Activated naive CD8-positive, alpha-beta T cell treated with anti-CD3 and anti-CD28 coated beads, Interleukin-2, amount 50 U/mL, for 16 hours (primary cell): ENCODE data around the gene OR10H1.
"Not testable (repeated sequence)": the region's sequence is repeated elsewhere in the genome, so short reads cannot be mapped to it uniquely, and the experiment has no call there.

Experiments used
- DNase-seq: peaks from one replicate; pipeline ENCODE4 v3.0.0-alpha.2; 2020; ENCODE audit warnings: low read depth, low spot score

Gene OR10H1

DNA sequence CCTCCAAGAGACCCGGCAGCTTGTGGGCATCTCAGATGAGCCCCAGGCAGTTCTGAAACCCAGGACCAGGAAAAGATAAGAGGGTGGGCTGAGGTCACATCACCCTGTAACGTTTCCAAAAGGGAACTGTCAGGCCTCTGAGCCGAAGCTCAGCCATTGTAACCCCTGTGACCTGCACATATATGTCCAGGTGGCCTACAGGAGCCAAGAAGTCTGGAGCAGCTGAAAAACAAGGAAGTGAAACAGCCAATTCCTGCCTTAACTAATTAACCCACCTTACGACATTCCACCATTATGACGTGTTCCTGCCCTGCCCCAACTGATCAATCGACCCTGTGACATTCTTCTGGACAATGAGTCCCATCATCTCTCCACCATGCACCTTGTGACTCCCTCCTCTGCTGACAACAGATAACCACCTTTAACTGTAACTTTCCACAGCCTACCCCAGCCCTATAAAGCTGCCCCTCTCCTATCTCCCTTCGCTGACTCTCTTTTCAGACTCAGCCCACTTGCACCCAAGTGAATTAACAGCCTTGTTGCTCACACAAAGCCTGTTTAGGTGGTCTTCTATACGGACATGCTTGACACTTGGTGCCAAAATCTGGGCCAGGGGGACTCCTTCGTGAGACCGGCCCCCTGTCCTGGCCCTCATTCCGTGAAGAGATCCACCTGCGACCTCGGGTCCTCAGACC, 13.3 kb upstream of the OR10H1 start:
- not testable (repeated sequence) for DNase-seq

DNA sequence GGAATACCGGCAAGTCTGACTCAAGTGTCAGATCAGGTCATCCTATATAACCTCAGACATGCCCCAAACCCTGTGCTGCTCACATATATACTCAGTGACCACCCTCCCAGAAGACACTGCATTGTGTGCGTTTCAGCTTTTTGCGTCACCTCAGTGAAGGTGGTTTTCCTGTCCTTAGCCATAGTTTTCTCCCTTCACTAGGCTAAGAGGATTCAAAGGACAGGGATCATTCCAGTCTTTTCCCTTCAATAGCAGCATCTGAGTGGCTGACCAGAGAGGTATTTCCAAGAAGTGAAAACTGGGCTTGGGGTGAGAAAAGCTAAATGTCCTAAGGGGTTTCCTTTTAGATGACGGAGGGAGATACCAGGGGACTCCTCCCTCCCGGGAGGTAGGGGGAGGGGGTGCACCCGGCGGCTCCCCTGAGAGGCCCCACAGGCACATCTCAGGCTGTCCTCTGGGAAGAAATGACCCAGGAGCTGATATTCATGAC, 12.7 kb upstream of the OR10H1 start:
- no peak for DNase-seq

DNA sequence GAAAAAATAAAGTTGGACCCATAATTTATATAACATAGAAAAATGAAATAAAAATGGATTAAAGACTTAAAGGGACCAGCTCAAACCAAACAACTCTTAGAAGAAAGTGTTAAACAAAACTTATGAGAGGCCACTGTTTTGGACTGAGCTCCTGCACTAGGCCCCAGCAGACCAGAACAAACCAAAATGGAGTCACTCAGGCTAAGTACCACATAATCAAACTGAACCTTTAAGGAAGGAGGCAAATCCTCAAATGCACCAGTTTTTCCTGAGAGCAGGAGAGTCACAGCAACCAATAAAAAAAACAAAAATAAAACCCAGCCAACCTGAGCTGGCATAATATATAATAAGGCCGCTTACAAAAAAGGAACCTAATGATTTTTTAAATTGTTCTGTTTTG, 10.3 kb upstream of the OR10H1 start:
- DNase-seq = no peak

DNA sequence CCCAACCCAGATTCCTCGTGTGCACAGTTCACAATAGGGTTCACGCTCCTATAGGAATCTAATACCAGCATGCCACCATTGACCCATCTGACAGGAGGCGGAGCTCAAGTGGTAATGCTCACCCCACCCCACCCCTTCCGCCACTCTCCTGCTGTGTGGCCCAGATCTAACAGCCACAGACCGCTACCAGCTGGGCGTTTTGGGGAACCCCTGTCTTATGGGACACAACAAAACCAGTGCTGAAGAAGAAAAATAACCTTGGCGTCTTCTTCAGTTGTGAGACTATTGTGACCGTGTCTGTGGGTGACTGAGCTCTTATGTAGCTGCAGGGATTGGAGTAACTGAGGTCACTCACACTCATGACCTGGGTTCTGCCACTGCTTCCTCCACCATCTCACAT, 5.2 kb upstream of the OR10H1 start:
- DNase-seq = no peak

DNA sequence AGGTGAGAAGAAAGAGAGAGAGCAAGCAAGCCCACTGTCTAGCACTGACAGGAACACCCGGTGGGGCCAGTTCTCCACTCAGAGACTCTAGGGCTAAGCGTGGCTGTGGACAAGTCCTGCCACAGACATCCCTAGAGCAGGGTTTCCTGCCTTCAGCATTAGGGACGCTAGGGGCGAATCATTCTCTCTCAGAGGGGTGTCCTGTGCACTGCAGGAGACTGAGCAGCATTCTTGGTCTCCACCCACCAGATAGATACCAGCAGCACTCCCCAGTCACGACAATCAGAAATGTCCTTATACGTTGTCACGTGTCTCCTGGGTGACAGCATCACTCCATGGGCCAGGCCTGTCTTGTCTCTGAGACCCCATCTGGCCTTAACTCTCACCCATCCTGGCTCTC, 1.5 kb downstream of the OR10H1 start:
- no peak for DNase-seq

DNA sequence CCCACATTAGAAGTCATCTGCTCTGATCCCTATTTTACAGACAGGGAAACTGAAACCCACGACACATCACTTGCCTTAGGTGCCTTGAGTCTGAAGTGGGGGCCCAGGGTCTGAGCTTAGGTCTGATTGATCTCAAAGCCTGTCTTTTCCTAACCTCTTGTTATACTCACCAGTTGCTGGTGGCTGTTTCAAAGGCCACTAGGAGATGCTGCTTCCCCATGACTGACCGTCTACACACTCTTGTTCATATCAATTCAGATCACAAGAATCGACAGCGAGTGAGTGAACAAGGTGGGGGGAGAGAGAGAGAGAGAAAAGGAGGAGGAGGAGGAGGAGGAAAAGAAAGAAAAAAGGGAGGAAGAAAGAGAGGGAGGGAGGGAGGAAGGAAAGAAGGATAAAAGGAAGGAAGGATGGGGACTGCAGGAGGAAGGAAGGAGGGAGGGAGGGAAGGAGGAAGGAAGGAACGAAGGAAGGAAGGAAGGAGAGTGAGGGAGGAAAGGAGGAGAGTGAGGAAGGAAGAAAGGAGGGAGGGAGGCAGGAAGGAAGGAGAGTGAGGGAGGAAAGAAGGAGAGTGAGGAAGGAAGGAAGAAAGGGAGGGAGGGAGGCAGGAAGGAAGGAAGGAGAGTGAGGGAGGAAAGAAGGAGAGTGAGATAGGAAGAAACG, 3.3 kb downstream of the OR10H1 start:
- no peak for DNase-seq

DNA sequence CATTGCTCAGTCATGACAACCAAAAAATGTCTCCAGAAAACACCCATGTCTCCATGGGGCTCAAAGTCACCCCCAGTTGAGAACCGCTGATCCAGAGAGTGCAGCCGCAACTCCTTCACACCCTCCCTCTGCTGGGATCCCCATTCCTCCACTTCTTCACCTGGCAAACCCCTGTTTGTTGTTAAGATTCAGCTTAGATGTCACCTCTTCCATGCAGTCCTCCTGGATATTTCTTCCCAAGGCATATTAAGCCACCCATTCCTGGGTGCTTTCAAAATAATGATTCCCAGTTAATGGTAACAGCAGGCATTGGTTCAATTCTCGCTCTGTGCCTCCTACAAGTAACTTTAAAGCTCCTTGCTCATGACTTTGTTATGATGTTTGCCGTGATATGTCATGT, 4.0 kb downstream of the OR10H1 start:
- DNase-seq = no peak

DNA sequence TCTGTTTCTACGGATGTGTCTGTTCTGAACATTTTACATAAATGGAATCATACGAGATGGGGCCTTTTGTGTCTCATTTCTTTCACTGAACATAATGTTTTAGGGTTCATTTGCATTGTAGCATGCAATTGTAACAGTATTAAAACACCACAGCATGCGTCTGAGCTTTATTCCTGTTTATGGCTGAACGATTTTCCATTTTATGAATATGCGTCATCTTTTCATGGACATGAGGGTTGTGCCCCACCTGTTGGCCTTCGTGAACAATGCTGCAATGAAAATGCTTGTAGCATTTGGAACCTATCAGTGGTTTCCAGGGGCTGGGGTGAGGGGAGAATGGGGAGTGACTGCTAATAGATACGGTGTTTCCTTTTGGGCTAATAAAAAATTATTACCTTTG, 5.1 kb downstream of the OR10H1 start:
- no peak for DNase-seq

DNA sequence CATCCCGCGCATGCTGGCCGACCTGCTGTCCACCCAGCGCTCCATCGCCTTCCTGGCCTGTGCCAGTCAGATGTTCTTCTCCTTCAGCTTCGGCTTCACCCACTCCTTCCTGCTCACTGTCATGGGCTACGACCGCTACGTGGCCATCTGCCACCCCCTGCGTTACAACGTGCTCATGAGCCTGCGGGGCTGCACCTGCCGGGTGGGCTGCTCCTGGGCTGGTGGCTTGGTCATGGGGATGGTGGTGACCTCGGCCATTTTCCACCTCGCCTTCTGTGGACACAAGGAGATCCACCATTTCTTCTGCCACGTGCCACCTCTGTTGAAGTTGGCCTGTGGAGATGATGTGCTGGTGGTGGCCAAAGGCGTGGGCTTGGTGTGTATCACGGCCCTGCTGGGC, 21.2 kb downstream of the OR10H1 start:
- DNase-seq = not testable (repeated sequence)

DNA sequence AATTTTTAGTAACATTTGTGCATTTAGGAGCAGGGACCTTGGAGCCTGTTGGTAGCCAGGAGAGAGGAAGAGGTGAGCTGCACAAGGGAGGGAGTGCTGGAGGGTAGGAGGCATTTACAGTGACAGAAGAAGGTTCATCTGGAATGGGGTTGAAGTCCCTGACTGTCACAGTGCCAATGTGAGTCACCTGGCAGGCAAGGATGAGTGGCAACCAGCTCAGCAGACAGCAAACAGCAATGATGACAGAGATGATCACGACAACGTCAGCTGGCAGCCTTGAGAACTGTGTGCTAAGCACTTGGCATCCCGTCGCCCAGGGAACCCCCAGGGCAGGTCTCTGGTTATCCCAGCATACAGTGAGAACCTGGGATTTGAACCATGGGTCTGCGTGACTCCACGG, 25.4 kb downstream of the OR10H1 start:
- no peak for DNase-seq

DNA sequence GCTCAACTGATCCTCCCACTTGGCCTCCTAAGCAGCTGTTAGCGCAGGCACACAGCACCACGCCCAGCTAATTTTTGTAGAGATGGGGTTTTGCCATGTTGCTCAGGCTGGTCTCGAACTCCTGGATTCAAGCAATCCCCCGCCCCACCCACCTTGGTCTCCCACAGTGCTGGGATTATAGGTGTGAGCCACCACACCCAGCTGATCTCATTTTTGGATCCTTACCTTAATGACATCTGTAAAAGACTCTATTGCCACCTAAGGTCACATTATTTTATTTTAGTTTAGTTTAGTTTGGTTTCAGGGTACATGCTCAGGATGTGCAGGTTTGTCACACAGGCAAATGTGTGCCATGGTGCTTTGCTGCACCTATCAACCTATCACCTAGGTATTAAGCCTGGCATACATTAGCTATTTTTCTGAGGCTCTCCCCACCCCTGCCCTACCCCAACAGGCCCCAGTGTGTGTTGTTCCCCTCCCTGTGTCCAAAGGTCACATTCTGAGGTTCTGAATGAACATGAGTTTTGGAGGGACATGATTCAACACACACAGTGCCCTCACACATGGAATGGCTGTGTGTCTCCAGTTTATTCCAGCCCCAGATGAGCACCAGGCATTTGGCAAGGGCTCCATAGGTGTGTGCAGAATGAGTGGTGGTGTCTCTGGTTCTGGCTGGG, 26.7 kb downstream of the OR10H1 start:
- no peak for DNase-seq

DNA sequence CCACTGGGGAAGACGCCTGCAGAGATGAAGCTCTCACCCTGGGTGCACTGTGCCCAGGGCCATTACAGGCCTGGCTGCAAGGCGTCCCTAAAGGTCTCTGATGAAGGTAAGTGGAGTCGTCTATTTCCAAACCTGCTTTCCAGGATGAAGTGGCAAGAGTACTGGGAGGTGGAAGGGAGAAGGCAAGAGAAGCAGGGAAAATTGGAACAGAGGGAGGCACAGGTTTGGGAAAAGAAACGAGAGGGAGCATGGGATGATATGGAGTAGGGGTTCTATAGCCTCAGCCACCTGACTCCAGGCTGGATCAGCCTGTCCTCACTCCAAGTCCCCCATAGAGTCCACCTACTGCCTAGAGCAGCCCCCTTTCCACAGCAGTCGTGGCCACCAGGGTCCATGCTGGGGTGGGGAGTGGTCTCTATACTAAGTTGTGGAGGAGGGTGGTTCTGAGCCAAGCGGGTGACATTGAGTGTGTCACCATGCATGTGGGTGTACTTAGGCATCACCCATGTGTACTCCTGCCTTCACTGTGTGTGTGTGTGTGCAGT, 27.8 kb downstream of the OR10H1 start, which contains the start of gene OR10H5:
OR10H5 (plus strand) TSS at position 51 of the 545 bp plus-strand sequence. CDS start 6,388 bp downstream, outside the sequence.
- DNase-seq = no peak

DNA sequence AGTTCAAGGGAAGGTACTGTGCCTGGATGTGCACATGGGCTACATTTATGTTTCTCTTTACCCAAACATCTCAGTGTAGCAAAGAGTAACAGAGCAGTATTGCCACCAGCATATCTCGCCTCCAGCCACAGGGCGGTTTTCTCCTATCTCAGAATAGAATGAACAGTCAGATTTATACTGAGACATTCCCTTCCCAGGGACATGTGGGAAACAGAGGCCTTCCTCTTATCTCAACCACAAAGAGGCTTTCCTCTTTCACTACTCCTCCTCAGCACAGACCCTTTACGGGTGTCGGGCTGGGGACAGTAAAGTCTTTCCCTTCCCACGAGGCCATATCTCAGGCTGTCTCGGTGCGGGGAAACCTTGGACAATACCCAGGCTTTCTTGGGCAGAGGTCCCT, 32.6 kb downstream of the OR10H1 start:
- not testable (repeated sequence) for DNase-seq

DNA sequence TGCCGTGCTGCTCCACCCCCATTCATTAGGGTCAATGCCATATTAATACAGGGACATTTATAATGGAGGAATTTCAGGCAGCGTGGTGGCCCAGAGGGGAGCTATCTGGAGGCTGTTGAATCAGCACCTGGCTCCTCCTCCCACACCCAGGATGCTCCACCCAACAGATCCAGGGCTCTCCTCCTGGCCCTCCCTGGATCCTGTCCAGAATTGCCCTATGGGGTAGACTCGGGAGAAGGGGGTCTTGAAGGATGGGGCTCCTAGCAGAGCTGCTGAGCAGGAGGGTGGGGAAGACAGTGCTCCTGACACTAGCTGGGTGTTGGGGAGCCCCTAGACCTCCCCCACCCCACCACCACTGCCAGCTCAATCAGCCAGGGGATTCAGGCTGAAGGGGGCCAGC, 33.3 kb downstream of the OR10H1 start:
- no peak for DNase-seq

DNA sequence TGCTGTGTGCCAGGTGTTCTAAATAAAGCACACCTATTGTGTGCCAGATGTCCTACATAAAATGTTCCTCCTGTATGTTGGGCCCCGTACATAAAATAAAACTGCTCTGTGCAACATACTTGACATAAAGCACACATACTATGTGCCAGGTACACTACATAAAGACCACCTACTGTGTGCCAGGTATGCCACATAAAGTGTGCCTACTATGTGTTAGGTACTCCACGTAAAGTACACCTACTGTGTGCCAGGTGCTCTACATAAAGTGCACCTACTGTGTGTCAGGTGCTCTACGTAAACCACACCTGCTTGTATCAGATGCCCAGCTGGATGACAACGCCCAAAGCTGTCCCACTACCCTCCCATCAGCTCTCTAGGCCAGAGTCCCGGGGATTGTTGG, 33.8 kb downstream of the OR10H1 start:
- DNase-seq = no peak

DNA sequence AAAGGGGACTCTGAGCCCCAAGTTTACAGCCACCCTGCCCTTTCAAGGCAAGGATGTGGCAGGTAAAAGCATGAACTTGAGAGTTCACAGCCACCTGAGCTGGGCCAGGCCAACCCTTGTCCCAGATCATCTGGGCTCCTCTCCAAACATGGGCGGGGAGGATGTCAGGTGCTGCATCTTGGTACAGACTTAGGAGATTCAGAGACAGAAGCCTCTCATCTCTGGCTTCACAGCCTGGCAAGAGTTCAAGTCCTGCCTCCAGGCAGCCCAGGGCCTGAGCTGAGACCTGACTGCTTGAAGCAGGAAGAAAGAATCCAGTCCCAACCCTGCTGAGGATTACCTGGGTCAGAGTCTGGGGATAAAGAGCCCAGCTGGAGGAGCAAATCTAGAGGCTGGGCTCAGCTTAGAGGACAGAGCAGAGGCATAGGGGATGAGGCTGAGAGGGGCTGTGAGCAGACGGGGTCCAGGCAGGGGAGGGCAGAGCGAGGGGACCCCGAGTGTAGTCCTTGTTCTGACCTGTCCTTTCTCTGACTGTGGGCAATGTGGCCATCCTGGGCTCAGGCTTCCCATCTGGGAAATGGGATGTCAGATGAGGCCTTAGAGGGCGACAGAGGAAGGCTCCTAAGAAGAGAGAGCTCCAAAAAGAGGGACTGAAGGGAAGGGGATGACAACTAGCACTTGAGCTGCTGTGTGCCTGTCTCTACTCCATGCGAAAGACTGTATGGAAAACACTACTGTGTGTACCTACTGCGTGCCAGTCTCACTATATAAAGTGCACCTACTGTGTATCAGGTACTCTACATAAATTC, 34.6 kb downstream of the OR10H1 start:
- DNase-seq = no peak

DNA sequence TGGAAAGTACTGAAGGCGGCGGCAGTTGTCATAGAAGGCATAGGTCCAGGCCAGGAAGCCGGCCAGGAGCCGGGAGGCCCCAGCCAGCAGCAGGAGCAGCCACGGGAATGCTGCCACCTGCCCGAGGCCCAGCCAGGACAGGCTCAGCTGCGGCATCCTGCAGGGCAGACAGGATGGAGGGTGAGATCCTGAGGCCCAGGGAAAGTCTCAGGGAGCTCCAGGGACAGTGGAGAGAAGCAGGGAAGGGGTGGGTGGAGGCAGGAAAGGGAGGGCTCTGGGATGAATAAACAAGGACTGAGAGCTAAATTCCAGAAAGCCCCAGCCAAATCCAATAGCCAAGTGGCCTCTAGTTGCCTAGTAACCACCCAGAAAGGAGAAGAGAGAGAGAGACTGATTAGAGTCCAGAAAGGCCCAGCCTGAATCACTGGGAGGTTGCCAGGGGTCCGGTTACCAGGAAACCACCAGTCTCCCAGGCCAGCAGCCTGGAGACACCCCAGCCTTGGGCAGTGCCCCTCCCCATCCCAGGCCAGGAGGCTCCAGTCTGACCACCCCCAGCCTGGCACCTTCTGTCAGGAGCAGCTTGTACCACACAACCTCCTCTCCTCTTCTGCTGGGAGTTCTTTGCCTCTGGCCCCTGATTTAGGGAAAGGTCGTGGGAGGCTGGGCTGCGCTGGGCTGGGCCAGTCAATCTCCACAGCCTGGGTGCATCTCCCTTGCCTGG, 35.5 kb downstream of the OR10H1 start:
- no peak for DNase-seq

DNA sequence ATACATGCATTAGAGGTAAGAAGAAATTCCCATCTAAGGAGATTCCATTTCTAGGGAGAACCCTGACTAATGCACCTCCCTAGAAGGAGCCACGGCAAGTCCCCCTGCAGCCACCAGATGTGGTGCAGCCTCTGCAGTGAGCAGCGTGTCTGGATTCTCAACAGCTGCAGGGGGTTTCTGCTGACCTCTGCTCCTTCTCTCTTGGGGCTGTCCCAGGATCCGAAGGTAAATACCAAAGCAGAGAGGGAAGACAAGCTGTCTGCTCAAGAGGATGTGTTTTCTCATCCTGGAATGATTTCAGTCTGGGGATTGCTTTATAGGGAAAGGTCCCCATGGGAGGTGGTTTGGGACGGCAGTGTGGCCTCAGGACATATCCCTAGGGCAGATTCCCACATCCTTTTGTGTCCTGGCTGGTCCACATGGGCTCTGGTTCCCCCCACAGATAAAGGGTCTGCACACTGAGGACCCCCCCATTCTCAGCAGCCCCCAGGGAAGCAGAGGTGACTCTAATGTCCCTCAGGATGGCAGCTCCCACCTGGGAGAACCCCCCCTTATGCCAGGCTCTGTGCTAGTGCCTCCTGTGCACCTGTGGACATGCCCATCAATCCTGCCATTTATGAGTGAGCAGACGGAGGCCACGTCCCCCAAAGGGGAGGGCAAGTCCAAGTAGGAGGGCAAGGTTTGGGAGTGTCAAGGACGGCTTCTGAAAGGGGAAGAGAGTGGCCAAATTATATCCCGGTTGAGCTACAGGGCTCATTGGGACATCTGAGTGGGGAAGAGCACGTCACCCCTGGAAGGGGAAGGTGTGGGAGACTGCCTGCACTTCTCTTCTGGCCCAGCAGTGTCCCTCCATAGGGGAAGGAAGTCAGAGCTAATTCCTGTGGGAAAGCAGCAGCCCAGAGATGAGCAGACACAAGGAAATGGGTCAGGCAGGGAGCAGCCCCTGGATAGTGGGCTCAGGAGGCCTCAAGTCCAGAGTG, 38.2 kb downstream of the OR10H1 start:
- DNase-seq = no peak

DNA sequence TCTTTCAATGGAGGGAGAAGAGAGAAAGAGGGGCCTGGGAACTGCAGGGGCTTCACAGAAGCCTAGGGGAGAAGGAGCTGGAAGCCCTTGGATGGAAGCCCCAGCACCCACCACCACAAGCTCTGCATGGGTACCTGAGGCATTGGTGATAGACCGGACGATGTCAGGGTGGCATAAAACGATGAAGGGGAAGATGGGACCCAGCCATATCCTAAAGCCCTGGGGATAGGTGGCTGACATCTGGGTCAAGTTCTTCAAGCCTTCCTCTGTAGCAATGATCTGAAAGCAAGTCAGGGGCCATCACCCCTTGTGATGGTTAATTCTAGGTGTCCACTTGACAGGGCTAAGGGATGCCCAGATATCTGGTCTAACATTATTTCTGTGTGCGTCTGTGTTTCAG, 39.2 kb downstream of the OR10H1 start:
- no peak for DNase-seq

DNA sequence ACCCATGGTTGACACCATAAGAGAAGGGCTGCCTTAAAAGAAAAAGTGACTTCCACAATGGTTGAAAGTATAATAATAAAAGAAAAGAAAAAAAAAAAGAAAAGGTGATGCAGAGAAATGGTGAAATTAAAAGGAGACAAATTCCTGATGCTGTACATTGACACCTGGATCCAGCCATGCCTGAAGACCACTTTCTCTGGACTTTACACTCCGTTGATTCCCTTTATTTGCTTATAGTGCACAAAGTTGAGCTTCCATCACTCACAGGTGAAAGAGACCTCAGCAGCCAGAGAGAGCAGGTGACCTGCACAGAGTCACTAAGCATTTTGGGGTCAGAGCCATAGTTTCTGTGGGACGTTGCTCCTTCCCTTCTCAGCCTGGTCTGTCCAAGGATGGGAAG, 40.2 kb downstream of the OR10H1 start:
- no peak for DNase-seq
